ENCODE measurements around the gene MAGEA3. TPM values are rescaled to one million over a fixed set of nuclear protein-coding genes. Genes with fewer than 3 reads are reported as not detected.
"Not testable (repeated sequence)": the region's sequence is repeated elsewhere in the genome, so short reads cannot be mapped to it uniquely, and the experiment has no call there.

The MAGEA3 gene
- total and polyA plus RNA-seq, 9 donors: not detected

GRCh38 chrX:152735860-152736511 lies 37.4 kb downstream of the MAGEA3 start:
- Histone ChIP-seq H3K4me1 (ENCODE audit: control insufficient read depth, insufficient read depth, low read length) (no peaks in the 10 kb centered on the region), H3K36me3 (ENCODE audit: control insufficient read depth, insufficient read depth, low read length) (no peaks in the 10 kb centered on the region), H3K27me3 (ENCODE audit: control insufficient read depth, insufficient read depth, low read length) (no peaks in the 10 kb centered on the region), H3K4me3 (ENCODE audit: low read length) (no peak overlapping the region), H3K9me3 (replicated peaks; ENCODE audit: control insufficient read depth, low read depth, low read length) (no peaks in the 10 kb centered on the region), H3K27ac (ENCODE audit: low read length) (no peak overlapping the region)
- 80% methylated on average over 12 of the region's 12 CpGs for WGBS (ENCODE audit: insufficient coverage)
- DNase-seq: no peak

DNA sequence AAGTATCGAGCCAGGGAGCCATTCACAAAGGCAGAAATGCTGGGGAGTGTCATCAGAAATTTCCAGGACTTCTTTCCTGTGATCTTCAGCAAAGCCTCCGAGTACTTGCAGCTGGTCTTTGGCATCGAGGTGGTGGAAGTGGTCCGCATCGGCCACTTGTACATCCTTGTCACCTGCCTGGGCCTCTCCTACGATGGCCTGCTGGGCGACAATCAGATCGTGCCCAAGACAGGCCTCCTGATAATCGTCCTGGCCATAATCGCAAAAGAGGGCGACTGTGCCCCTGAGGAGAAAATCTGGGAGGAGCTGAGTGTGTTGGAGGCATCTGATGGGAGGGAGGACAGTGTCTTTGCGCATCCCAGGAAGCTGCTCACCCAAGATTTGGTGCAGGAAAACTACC lies 37.9 kb downstream of the MAGEA3 start:
- not testable (repeated sequence) for H3K36me3 ChIP-seq (ENCODE audit: control insufficient read depth, insufficient read depth, low read length); DNase-seq; H3K4me1 ChIP-seq (ENCODE audit: control insufficient read depth, insufficient read depth, low read length); H3K9me3 ChIP-seq (replicated peaks; ENCODE audit: control insufficient read depth, low read depth, low read length); H3K27ac ChIP-seq (ENCODE audit: low read length); H3K4me3 ChIP-seq (ENCODE audit: low read length); H3K27me3 ChIP-seq (ENCODE audit: control insufficient read depth, insufficient read depth, low read length)
- 79% methylated on average over 7 of the region's 12 CpGs for WGBS (ENCODE audit: insufficient coverage)

- Histone ChIP-seq H3K4me3 (ENCODE audit: low read length) (no peak overlapping the region), H3K4me1 (ENCODE audit: control insufficient read depth, insufficient read depth, low read length) (no peaks in the 10 kb centered on the region), H3K36me3 (ENCODE audit: control insufficient read depth, insufficient read depth, low read length) (no peaks in the 10 kb centered on the region), H3K27me3 (ENCODE audit: control insufficient read depth, insufficient read depth, low read length) (no peaks in the 10 kb centered on the region), H3K27ac (ENCODE audit: low read length) (no peak overlapping the region), H3K9me3 (replicated peaks; ENCODE audit: control insufficient read depth, low read depth, low read length) (no peaks in the 10 kb centered on the region)
- WGBS (ENCODE audit: insufficient coverage): no CpG with 5 or more reads among the region's 5 CpGs
- DNase-seq: no peak
Measured at GRCh38 chrX:152738560-152738959, 40.0 kb downstream of the MAGEA3 start.

Other genes with a start within 250 kb of the MAGEA3 start
- gene GABRA3, start 247.5 kb upstream of the MAGEA3 start, total RNA-seq: 0.80 TPM
- gene GABRA3, start 247.5 kb upstream of the MAGEA3 start, polyA plus RNA-seq (ENCODE audit: insufficient read depth in 1 of 8, insufficient read length in 8 of 8, low replicate concordance in 1 of 8): 1 to 10 TPM in 7 of 8 donors, under 1 TPM in 1; 0.84 to 3.8 (median 2.3) TPM
- 1.2 TPM for gene GABRQ, start 60.9 kb upstream of the MAGEA3 start, total RNA-seq
- gene GABRQ, start 60.9 kb upstream of the MAGEA3 start, polyA plus RNA-seq (ENCODE audit: insufficient read depth in 1 of 8, insufficient read length in 8 of 8, low replicate concordance in 1 of 8): 1 to 10 TPM; 1.1 to 2.5 (median 1.9) TPM
- gene CSAG2, start 10.5 kb downstream of the MAGEA3 start, total RNA-seq: not detected
- gene CSAG2, start 10.5 kb downstream of the MAGEA3 start, polyA plus RNA-seq (ENCODE audit: insufficient read depth in 1 of 8, insufficient read length in 8 of 8, low replicate concordance in 1 of 8): not detected
- not detected for gene MAGEA2B, start 15.8 kb downstream of the MAGEA3 start, total RNA-seq
- not detected for gene MAGEA2B, start 15.8 kb downstream of the MAGEA3 start, polyA plus RNA-seq (ENCODE audit: insufficient read depth in 1 of 8, insufficient read length in 8 of 8, low replicate concordance in 1 of 8)
- not detected for gene CSAG1, start 34.9 kb downstream of the MAGEA3 start, total RNA-seq
- not detected for gene CSAG1, start 34.9 kb downstream of the MAGEA3 start, polyA plus RNA-seq (ENCODE audit: insufficient read depth in 1 of 8, insufficient read length in 8 of 8, low replicate concordance in 1 of 8)
- gene MAGEA12, start 35.0 kb downstream of the MAGEA3 start, total RNA-seq: not detected
- gene MAGEA12, start 35.0 kb downstream of the MAGEA3 start, polyA plus RNA-seq (ENCODE audit: insufficient read depth in 1 of 8, insufficient read length in 8 of 8, low replicate concordance in 1 of 8): not detected
- gene MAGEA2, start 55.0 kb downstream of the MAGEA3 start, total RNA-seq: not detected
- not detected for gene MAGEA2, start 55.0 kb downstream of the MAGEA3 start, polyA plus RNA-seq (ENCODE audit: insufficient read depth in 1 of 8, insufficient read length in 8 of 8, low replicate concordance in 1 of 8)
- gene CSAG3, start 60.4 kb downstream of the MAGEA3 start, total RNA-seq: not detected
- not detected for gene CSAG3, start 60.4 kb downstream of the MAGEA3 start, polyA plus RNA-seq (ENCODE audit: insufficient read depth in 1 of 8, insufficient read length in 8 of 8, low replicate concordance in 1 of 8)
- gene MAGEA6, start 70.9 kb downstream of the MAGEA3 start, total RNA-seq: not detected
- gene MAGEA6, start 70.9 kb downstream of the MAGEA3 start, polyA plus RNA-seq (ENCODE audit: insufficient read depth in 1 of 8, insufficient read length in 8 of 8, low replicate concordance in 1 of 8): under 1 TPM in 2 of 8 donors, not detected in 6; 0.06 to 0.10 TPM
- gene CETN2, start 132.0 kb downstream of the MAGEA3 start, total RNA-seq: 35.5 TPM
- 10 to 100 TPM; 31.3 to 40.2 (median 33.0) TPM for gene CETN2, start 132.0 kb downstream of the MAGEA3 start, polyA plus RNA-seq (ENCODE audit: insufficient read depth in 1 of 8, insufficient read length in 8 of 8, low replicate concordance in 1 of 8)
- gene NSDHL, start 132.3 kb downstream of the MAGEA3 start, total RNA-seq: 6.8 TPM
- 10 to 100 TPM; 11.7 to 18.1 (median 13.6) TPM for gene NSDHL, start 132.3 kb downstream of the MAGEA3 start, polyA plus RNA-seq (ENCODE audit: insufficient read depth in 1 of 8, insufficient read length in 8 of 8, low replicate concordance in 1 of 8)
- 18.3 TPM for gene ZNF185, start 199.3 kb downstream of the MAGEA3 start, total RNA-seq
- 10 to 100 TPM in 7 of 8 donors, 1 to 10 TPM in 1; 8.1 to 98.7 (median 17.4) TPM for gene ZNF185, start 199.3 kb downstream of the MAGEA3 start, polyA plus RNA-seq (ENCODE audit: insufficient read depth in 1 of 8, insufficient read length in 8 of 8, low replicate concordance in 1 of 8)

Data from muscle of leg (tissue), 11 donors.